Liver (tissue), 9 donors: ENCODE data around the gene CACNA1H. TPM values are rescaled to one million over a fixed set of nuclear protein-coding genes. Genes with fewer than 3 reads are reported as not detected.

Experiments used
- DNase-seq: peaks from one replicate; pipeline ENCODE4 v3.0.0-alpha.2; 2017; ENCODE audit warnings: low spot score
- H3K27ac ChIP-seq, 2 donors: one replicate each; pipeline ENCODE4 v1.7.0; 2013; ENCODE audit warnings: inconsistent platforms in 2 of 2, low read length in 2 of 2, control low read depth in 1 of 2, low read depth in 1 of 2, mild to moderate bottlenecking in 1 of 2
- H3K27me3 ChIP-seq, 4 donors: one replicate each; pipeline versions ENCODE4 v1.6.1 to v1.7.0; 2013; ENCODE audit warnings: low read length in 3 of 4, inconsistent platforms in 1 of 4, mild to moderate bottlenecking in 1 of 4, moderate library complexity in 1 of 4; ENCODE audit not compliant: control insufficient read depth in 4 of 4, insufficient read depth in 4 of 4
- H3K36me3 ChIP-seq, 4 donors: one replicate each; pipeline versions ENCODE4 v1.6.1 to v1.7.0; 2013; ENCODE audit warnings: low read length in 3 of 4, mild to moderate bottlenecking in 3 of 4, low read depth in 1 of 4, moderate library complexity in 1 of 4; ENCODE audit not compliant: control insufficient read depth in 4 of 4, insufficient read depth in 3 of 4
- H3K4me1 ChIP-seq, 4 donors: one replicate each; pipeline versions ENCODE4 v1.6.1 to v1.7.0; 2013; ENCODE audit warnings: low read length in 3 of 4, mild to moderate bottlenecking in 3 of 4, moderate library complexity in 1 of 4; ENCODE audit not compliant: control insufficient read depth in 4 of 4, insufficient read depth in 4 of 4
- H3K4me3 ChIP-seq, 3 donors: one replicate each; pipeline versions ENCODE4 v1.6.1 to v1.7.0; 2013; ENCODE audit warnings: low read length in 3 of 3, control low read depth in 1 of 3, low read depth in 1 of 3, mild to moderate bottlenecking in 1 of 3
- H3K9ac ChIP-seq, 2 donors: one replicate each; pipeline ENCODE4 v1.7.0; 2013; ENCODE audit warnings: low read length in 2 of 2, mild to moderate bottlenecking in 2 of 2, moderate library complexity in 2 of 2, control low read depth in 1 of 2, low read depth in 1 of 2
- H3K9me3 ChIP-seq, 4 donors: one replicate each; pipeline versions ENCODE4 v1.6.1 to v1.7.0; 2013; ENCODE audit warnings: low read length in 3 of 4; ENCODE audit not compliant: control insufficient read depth in 4 of 4
- CTCF ChIP-seq: fragments of 150-350 bp; IDR thresholded peaks from 2 replicates; pipeline ENCODE4 v1.5.1; 2017; ENCODE audit warnings: improper control_type of control experiment, low read depth, low read length; ENCODE audit not compliant: missing input control
- EGR1 ChIP-seq, 2 donors: IDR thresholded peaks; 2 replicates each; pipeline ENCODE4 v1.6.1; 2016 to 2018; ENCODE audit warnings: antibody characterized with exemption in 2 of 2, low read depth in 2 of 2
- FOXA1 ChIP-seq: IDR thresholded peaks from 2 replicates; pipeline ENCODE4 v1.6.1; 2016; ENCODE audit warnings: antibody characterized with exemption
- FOXA2 ChIP-seq: IDR thresholded peaks from 2 replicates; pipeline ENCODE4 v1.6.1; 2016; ENCODE audit warnings: antibody characterized with exemption
- GABPA ChIP-seq, 2 donors: IDR thresholded peaks in 1 of 2; conservative IDR thresholded peaks in 1 of 2; 2 replicates each; pipeline ENCODE4 v1.6.1; 2016; ENCODE audit warnings: antibody characterized with exemption in 2 of 2, mild to moderate bottlenecking in 1 of 2, moderate library complexity in 1 of 2
- HNF4A ChIP-seq, 2 donors: conservative IDR thresholded peaks; 2 replicates each; pipeline ENCODE4 v1.6.1; 2016; ENCODE audit warnings: antibody characterized with exemption in 2 of 2, mild to moderate bottlenecking in 2 of 2
- HNF4G ChIP-seq: IDR thresholded peaks from 2 replicates; pipeline ENCODE4 v1.6.1; 2016; ENCODE audit warnings: antibody characterized with exemption
- JUND ChIP-seq, 2 donors: IDR thresholded peaks; 2 replicates each; pipeline ENCODE4 v1.6.1; 2016; ENCODE audit warnings: antibody characterized with exemption in 2 of 2
- MAX ChIP-seq: IDR thresholded peaks from 2 replicates; pipeline ENCODE4 v1.6.1; 2016; ENCODE audit warnings: antibody characterized with exemption
- NR2F2 ChIP-seq: IDR thresholded peaks from 2 replicates; pipeline ENCODE4 v1.6.1; 2016; ENCODE audit warnings: antibody characterized with exemption
- RAD21 ChIP-seq, 2 donors: IDR thresholded peaks; 2 replicates each; pipeline ENCODE4 v1.6.1; 2016; ENCODE audit warnings: antibody characterized with exemption in 2 of 2, mild to moderate bottlenecking in 2 of 2
- REST ChIP-seq: IDR thresholded peaks from 2 replicates; pipeline ENCODE4 v1.6.1; 2016; ENCODE audit warnings: antibody characterized with exemption, mild to moderate bottlenecking
- RXRA ChIP-seq, 2 donors: IDR thresholded peaks; 2 replicates each; pipeline ENCODE4 v1.6.1; 2017 to 2018; ENCODE audit warnings: antibody characterized with exemption in 2 of 2, mild to moderate bottlenecking in 1 of 2
- SP1 ChIP-seq: IDR thresholded peaks from 2 replicates; pipeline ENCODE4 v1.6.1; 2018; ENCODE audit warnings: antibody characterized with exemption, mild to moderate bottlenecking
- TAF1 ChIP-seq: conservative IDR thresholded peaks from 2 replicates; pipeline ENCODE4 v1.6.1; 2016; ENCODE audit warnings: antibody characterized with exemption, mild to moderate bottlenecking
- YY1 ChIP-seq: IDR thresholded peaks from 2 replicates; pipeline ENCODE4 v1.6.1; 2016; ENCODE audit warnings: antibody characterized with exemption, mild to moderate bottlenecking
- WGBS: extraction: QIAGEN DNeasy Blood & Tissue Kit; methylation state at CpG from one replicate; pipeline ENCODE4 v1.1.7; 2013; 5-methylcytosine and 5-hydroxymethylcytosine counted together
- polyA plus RNA-seq, 2 donors: library from polyadenylated mRNA; stranded (reverse) in 1 of 2; unstranded in 1 of 2; fragments of 200-250 nt in 1 of 2; fragments of >200 nt in 1 of 2; fragmentation: Nextera tagmentation in 1 of 2; extraction: Ambion mirVana in 1 of 2; gene quantifications; one replicate each; pipeline versions ENCODE4 v1.2.1 to v1.2.3, GENCODE V29; 2013 to 2015
- total RNA-seq, 2 donors: library from RNA; depleted of rRNA; stranded (reverse); fragments of >200 nt; gene quantifications; one replicate each; pipeline ENCODE4 v1.2.3, GENCODE V29; 2014
- TF ChIP-seq, protein P1 (sequence below): IDR thresholded peaks from 2 replicates; pipeline ENCODE4 v1.6.1; 2016; ENCODE audit warnings: antibody characterized with exemption
- TF ChIP-seq, protein P2 (sequence below): IDR thresholded peaks from 2 replicates; pipeline ENCODE4 v1.6.1; 2016; ENCODE audit warnings: antibody characterized with exemption
- donor health status: healthy.
- donor health status: healthy.
- donor health status: healthy.
- donor health status: healthy.
- donor health status: healthy.

The CACNA1H gene
- total and polyA plus RNA-seq, 4 donors = 0.21 to 8.5 (median 6.1) TPM

GRCh38 chr16:1142911-1143310 is 10.0 kb upstream of the CACNA1H start:
- H3K9ac ChIP-seq = no peak overlapping the region
- H3K4me1 ChIP-seq = no peaks in the 10 kb centered on the region
- 83% methylated on average over 19 of the region's 19 CpGs for WGBS
- DNase-seq = no peak
- no peak for TF ChIP-seq NR2F2
- no peak for TF ChIP-seq GABPA (IDR thresholded peaks at IDR 0.05 in 1 of 2, conservative IDR thresholded peaks at IDR 0.05 in 1 of 2)
- no peak for TF ChIP-seq FOXA1
- no peak for TF ChIP-seq RAD21 (IDR thresholded peaks at IDR 0.05)
- TF ChIP-seq REST = no peak
- TF ChIP-seq SP1 = no peak
- TF ChIP-seq CTCF = no peak
- TF ChIP-seq TAF1 = no peak
- no peak for TF ChIP-seq HNF4A (conservative IDR thresholded peaks at IDR 0.05)
- no peak for TF ChIP-seq EGR1 (IDR thresholded peaks at IDR 0.05; ENCODE audit: low read depth in 2 of 2)
- TF ChIP-seq RXRA (IDR thresholded peaks at IDR 0.05) = no peak
- TF ChIP-seq, protein P1, sequence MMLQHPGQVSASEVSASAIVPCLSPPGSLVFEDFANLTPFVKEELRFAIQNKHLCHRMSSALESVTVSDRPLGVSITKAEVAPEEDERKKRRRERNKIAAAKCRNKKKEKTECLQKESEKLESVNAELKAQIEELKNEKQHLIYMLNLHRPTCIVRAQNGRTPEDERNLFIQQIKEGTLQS = no peak
- no peak for TF ChIP-seq HNF4G
- no peak for TF ChIP-seq JUND (IDR thresholded peaks at IDR 0.05)
- no peak for TF ChIP-seq FOXA2
- TF ChIP-seq, protein P2, sequence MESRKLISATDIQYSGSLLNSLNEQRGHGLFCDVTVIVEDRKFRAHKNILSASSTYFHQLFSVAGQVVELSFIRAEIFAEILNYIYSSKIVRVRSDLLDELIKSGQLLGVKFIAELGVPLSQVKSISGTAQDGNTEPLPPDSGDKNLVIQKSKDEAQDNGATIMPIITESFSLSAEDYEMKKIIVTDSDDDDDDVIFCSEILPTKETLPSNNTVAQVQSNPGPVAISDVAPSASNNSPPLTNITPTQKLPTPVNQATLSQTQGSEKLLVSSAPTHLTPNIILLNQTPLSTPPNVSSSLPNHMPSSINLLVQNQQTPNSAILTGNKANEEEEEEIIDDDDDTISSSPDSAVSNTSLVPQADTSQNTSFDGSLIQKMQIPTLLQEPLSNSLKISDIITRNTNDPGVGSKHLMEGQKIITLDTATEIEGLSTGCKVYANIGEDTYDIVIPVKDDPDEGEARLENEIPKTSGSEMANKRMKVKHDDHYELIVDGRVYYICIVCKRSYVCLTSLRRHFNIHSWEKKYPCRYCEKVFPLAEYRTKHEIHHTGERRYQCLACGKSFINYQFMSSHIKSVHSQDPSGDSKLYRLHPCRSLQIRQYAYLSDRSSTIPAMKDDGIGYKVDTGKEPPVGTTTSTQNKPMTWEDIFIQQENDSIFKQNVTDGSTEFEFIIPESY = no peak
- TF ChIP-seq MAX = no peak
- TF ChIP-seq YY1 = no peak
- no peak overlapping the region for H3K27ac ChIP-seq
- H3K4me3 ChIP-seq = no peak overlapping the region
- no peaks in the 10 kb centered on the region for H3K36me3 ChIP-seq
- H3K27me3 ChIP-seq = no peaks in the 10 kb centered on the region
- no peaks in the 10 kb centered on the region for H3K9me3 ChIP-seq
